Suppressor macrophage treated with lipopolysaccharide for 1 hour (primary cell): ENCODE data around the gene SLC7A6OS.
A peak's percentile ranks its signal among the peaks of the same experiment; 100 is the strongest.

Experiments
- DNase-seq, 3 donors: peaks; one replicate each; pipeline ENCODE4 v3.0.0-alpha.2; 2020 to 2022

Gene SLC7A6OS

DNA sequence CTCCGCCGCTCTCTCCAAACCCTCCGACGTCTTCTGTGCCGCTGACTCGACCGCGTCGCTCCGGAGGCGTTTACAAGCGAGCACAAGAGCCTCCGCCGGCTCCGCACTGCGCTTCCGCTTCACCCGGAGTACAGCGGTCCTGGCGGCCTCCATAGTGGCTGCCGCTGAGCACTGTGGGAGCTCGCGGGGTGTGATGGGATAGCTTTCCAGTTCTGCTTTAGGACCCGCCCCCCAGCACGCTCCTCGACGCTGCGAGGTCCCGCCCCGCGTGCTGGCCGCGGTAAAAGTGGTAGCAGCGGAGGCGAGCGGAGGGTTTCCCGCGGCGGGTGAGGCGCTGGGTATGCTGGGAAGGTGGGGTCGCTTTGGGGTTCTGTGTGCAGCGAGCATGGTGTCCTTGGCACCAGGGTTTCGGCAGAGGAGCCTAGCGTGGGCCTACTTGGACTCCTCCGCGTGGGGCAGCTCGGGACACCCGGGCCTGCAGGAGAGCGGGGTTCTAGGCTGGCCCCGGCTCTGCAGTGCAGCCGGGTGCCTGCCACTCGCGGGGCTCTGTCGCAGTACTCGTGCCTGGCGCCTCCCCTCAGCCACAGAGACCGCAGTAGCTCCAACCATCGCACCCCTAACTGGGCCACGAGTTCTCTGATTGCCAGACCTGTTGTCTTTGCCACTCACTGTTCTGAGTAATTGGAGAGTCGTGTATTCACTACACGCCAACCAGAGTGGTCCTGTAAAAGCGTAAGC, at the start of gene SLC7A6OS, which contains the start of gene PRMT7:
Gene SLC7A6OS (minus strand): TSS at position 173 of the 738 bp plus-strand sequence. CDS start 20 bp downstream, at position 153.
Gene PRMT7 (plus strand): TSS at position 246 of the 738 bp plus-strand sequence. CDS start 4,961 bp downstream, outside the sequence.
- DNase-seq = peak; percentile 93 to 96 (median 95)

DNA sequence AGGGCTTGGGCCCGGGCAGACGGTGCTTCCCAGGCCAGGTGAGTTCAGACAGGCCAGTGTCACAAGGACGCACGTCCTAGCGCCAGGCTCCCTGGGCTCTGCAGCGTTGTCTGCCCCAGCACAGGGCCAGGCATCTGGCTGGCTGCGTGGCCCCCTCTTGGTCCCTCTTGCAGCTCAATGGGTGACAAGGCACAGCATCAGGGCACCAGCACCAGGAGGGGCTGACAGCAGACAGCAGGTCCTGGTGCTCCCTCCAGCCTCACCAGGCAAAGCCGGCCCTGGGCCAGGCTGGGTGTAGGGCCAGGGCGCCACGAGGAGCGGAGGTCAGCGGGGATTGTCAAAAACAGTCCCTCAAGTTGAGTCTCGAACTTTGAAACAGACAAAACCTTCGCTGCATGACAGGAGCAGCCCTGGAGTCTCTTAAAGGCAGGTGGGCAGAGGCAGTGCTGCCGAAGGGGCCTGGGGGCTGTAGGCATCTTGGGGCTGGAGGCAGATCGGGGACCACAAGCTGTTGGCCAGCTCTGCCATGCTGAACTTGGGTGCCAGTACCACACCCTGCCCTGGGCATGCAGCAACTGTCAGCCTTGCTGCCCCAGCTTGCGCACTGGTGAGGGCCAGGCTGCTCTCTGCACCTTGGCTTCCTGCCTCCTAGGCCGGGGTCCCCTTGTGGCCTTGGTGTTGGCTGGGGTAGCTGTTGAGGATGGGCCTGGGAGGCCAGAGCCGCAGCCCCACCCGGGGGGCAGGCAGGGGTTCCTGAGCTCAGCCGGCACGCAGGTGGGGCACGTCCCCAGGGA, 48.8 kb upstream of the SLC7A6OS start:
- DNase-seq = no peak

GRCh38 chr16:68358951-68359350, 48.2 kb upstream of the SLC7A6OS start:
- no peak for DNase-seq

GRCh38 chr16:68357923-68358322, 47.2 kb upstream of the SLC7A6OS start:
- no peak for DNase-seq

DNA sequence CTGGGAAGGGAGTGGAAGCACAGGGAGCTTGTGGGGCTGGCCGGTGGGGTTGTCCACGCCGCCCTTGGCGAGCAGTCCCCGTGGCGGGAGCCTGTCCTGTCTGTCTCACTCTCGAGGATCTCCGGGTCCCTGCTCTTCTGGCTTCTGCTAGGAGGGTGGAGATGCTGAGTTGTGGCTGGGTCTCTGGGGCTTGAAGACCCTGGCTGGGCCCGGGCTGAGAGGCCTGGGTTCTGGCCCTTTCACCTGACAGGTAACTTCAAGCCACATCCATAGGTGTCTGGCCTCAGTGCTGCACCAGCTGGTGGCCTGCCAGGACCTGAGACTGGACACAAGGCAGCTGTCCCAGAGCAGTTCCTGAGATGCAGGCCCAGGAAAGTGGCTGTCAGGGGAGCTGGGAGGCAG, 46.8 kb upstream of the SLC7A6OS start:
- no peak for DNase-seq

DNA sequence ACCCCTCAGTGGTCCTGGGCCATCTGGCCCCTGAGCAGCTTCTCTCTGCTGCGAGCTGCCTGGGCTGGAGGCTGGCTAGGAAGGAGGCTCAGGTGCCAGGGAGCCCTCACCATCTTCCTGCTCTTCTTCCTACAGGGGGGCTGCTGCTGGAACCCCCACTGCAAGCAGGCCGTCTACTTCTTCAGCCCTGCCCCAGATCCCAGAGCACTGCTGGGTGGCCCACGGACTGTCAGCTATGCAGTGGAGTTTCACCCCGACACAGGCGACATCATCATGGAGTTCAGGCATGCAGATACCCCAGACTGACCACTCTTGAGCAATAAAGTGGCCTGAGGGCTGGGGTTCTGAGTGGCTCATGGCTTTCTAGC, 46.2 kb upstream of the SLC7A6OS start:
- DNase-seq = no peak

- peak; percentile 25 to 39 (median 34) for DNase-seq
Observed at GRCh38 chr16:68356249-68356918, 45.6 kb upstream of the SLC7A6OS start.

GRCh38 chr16:68355447-68356248, 44.9 kb upstream of the SLC7A6OS start:
- DNase-seq = no peak

GRCh38 chr16:68354816-68355215, 44.1 kb upstream of the SLC7A6OS start:
- no peak for DNase-seq

GRCh38 chr16:68353366-68353765, 42.6 kb upstream of the SLC7A6OS start:
- DNase-seq = no peak

- DNase-seq = no peak
Observed at GRCh38 chr16:68351991-68352431, 41.3 kb upstream of the SLC7A6OS start.

GRCh38 chr16:68351463-68351862, 40.7 kb upstream of the SLC7A6OS start:
- no peak for DNase-seq

DNA sequence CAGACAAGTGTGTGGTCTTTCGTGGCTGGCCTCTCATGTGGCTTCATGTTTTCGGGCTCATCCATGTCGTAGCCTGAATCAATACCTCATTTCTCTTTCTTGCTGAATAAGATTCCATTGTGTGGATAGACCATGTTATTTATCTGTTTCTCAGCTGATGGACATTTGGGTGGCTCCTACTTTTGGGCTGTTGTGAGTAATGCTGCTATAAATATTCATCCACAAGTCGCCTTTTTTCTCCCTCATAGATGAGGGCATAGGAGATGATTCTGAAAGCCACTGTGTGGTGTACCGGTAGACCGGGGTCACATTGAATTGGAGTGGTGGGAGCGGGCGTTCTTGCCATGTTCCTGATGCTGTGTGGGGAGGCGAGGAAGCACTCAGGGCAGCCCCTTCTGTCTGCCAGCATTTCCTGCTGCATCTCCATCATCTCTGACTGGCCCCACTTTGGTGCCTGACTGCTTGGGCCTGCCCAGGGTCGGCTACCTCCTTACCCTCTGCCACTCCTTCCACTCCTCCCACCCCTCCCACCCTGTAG, 40.1 kb upstream of the SLC7A6OS start:
- DNase-seq = no peak

DNA sequence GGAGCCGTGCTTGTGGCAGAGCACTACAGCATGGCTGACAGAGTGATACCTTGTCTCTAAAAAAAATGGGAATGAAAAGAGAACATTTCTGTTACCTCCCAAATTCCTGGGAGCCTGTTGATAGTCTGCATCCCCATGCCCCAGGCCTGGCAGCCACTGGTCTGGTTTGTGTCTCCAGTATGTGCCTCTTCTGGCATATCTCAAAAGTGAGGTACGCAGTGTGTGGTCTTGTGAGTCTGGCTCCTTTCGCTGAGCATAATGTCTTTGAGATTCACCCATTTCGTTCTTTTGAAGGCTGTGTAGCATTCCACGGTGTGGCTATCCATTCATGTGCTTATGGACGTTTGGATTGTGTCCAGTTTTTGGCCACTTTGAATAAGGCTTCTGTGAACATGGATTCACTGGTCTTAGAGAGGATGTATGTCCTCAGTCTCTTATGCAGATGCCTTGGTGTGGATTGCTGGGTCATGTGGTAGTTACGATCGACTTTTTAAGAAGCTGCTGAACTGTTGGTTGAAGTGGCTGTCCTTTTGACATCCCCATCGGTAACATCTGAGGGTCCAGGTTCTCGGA, 39.2 kb upstream of the SLC7A6OS start:
- no peak for DNase-seq

- no peak for DNase-seq
Observed at GRCh38 chr16:68348639-68349445, 38.1 kb upstream of the SLC7A6OS start.

GRCh38 chr16:68347605-68348004, 36.9 kb upstream of the SLC7A6OS start:
- no peak for DNase-seq

GRCh38 chr16:68346892-68347480, 36.2 kb upstream of the SLC7A6OS start:
- DNase-seq = no peak

DNA sequence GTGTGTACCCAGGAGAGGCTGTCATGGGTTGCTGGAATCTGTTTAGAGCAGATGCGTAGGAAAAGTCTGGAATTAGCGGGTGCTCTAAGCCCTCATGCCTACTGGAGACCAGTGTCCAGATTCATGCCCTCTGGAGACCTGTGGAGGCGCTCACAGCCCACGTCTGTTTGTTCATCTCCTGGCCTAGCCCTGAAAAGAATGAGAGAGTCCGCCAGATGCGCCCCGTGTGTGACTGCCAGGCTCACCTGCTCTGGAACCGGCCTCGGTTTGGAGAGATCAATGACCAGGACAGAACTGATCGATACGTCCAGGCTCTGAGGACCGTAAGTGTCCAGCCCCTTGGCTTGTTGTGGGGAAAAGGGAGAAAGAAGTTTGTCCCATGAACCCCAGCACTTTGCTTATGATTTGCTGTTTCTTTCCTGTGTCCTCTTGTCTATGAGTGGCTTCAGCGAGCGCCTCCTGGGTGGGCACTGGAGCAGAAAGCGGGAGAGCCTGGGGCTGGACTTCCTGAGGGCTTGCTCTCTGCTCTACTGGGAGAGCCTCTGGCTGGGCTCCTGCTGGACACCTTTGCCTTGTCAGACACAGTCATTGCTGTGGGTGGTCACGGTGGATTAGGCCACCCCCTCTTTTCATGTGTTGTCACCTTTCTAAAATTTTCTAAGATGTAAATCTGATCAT, 35.4 kb upstream of the SLC7A6OS start:
- DNase-seq = no peak

- DNase-seq = no peak
Observed at GRCh38 chr16:68345351-68345810, 34.6 kb upstream of the SLC7A6OS start.

DNA sequence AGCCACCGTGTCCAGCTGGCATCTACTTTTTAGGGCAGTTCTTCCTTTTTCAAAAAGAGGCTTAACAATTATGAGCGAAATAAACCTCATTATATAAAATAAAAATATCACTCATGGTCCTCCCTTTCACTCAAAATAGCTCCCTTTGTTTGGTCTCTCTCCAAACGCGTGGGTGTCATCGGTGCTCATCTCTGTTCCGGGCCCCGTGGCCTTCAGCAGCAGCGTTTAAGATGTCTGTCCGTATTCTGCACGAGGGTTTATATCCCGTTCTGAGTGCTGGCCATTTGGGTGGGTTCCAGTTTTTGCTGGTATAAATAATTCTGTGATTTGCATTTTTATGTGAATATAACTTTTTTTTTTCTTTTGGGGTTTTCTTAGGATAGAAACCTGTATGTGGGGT, 33.5 kb upstream of the SLC7A6OS start:
- DNase-seq = no peak
